HTERT RPE-1 (cell line): ENCODE measurements around the gene NPTXR.
"Not testable (repeated sequence)": the region's sequence is repeated elsewhere in the genome, so short reads cannot be mapped to it uniquely, and the experiment has no call there.

Source experiments
- in situ Hi-C: fragments of 300-500 bp; cut with MboI; formaldehyde crosslinking; loops from 4 replicates; pipeline ENCODE4 v1.14.3; 2020; ENCODE audit warnings: low sequenced_read_pairs

Gene NPTXR

GRCh38 chr22:38832005-38832978 lies 11.5 kb downstream of the NPTXR start:
- in situ Hi-C loops: no loop called here

GRCh38 chr22:38831166-38831945 lies 12.5 kb downstream of the NPTXR start:
- in situ Hi-C loops: no loop called here

GRCh38 chr22:38830845-38831108 lies 13.1 kb downstream of the NPTXR start:
- in situ Hi-C loops: no loop called here

- in situ Hi-C loops: no loop called here
Measured at GRCh38 chr22:38830026-38830844, 13.6 kb downstream of the NPTXR start.

GRCh38 chr22:38829485-38829884 lies 14.3 kb downstream of the NPTXR start:
- in situ Hi-C loops: no loop called here

- in situ Hi-C loops: no loop called here
Measured at GRCh38 chr22:38828616-38829205, 15.1 kb downstream of the NPTXR start.

GRCh38 chr22:38828191-38828590 lies 15.6 kb downstream of the NPTXR start:
- in situ Hi-C loops: no loop called here

- in situ Hi-C loops: no loop called here
Measured at GRCh38 chr22:38827510-38827909, 16.3 kb downstream of the NPTXR start.

- in situ Hi-C loops: no loop called here
Measured at GRCh38 chr22:38826801-38827200, 17.0 kb downstream of the NPTXR start.

GRCh38 chr22:38826386-38826785 lies 17.4 kb downstream of the NPTXR start:
- in situ Hi-C loops: no loop called here

GRCh38 chr22:38824585-38824984 lies 19.2 kb downstream of the NPTXR start:
- in situ Hi-C loops: no loop called here

GRCh38 chr22:38823637-38824036 lies 20.2 kb downstream of the NPTXR start:
- in situ Hi-C loops: no loop called here

- in situ Hi-C loops: no loop called here
Measured at GRCh38 chr22:38823076-38823475, 20.8 kb downstream of the NPTXR start.

GRCh38 chr22:38820020-38820419 lies 23.8 kb downstream of the NPTXR start:
- in situ Hi-C loops: no loop called here

- in situ Hi-C loops: no loop called here
Measured at GRCh38 chr22:38819387-38819940, 24.4 kb downstream of the NPTXR start.

GRCh38 chr22:38817196-38817595 lies 26.6 kb downstream of the NPTXR start:
- in situ Hi-C loops: no loop called here

- in situ Hi-C loops: no loop called here
Measured at GRCh38 chr22:38815842-38816241, 28.0 kb downstream of the NPTXR start.

GRCh38 chr22:38811241-38811640 lies 32.6 kb downstream of the NPTXR start:
- in situ Hi-C loops: no loop called here

GRCh38 chr22:38805041-38805593 lies 38.7 kb downstream of the NPTXR start:
- in situ Hi-C loops: not testable (repeated sequence)

GRCh38 chr22:38802671-38803121 lies 41.1 kb downstream of the NPTXR start:
- in situ Hi-C loops: no loop called here
